Trophoblast cell (in vitro differentiated cells and primary cell): ENCODE data around the gene SEPHS2.

Source experiments
- DNase-seq, 2 donors: peaks; one replicate each; pipeline ENCODE4 v3.0.0-alpha.2; 2016
- H2AFZ ChIP-seq: 2 replicates; pipeline ENCODE4 v1.6.1; 2013; ENCODE audit warnings: low read length, moderate library complexity, mild to moderate bottlenecking; ENCODE audit not compliant: insufficient read depth, poor library complexity
- H2AK5ac ChIP-seq: 2 replicates; pipeline ENCODE4 v1.6.1; 2013; ENCODE audit warnings: mild to moderate bottlenecking, low read length
- H2BK120ac ChIP-seq: 2 replicates; pipeline ENCODE4 v1.6.1; 2013; ENCODE audit warnings: low read length, mild to moderate bottlenecking, moderate library complexity; ENCODE audit not compliant: insufficient read depth, poor library complexity
- H2BK12ac ChIP-seq: 2 replicates; pipeline ENCODE4 v1.6.1; 2013; ENCODE audit warnings: mild to moderate bottlenecking, low read length, moderate library complexity
- H2BK5ac ChIP-seq: 2 replicates; pipeline ENCODE4 v1.6.1; 2013; ENCODE audit warnings: low read length, low read depth, moderate library complexity, mild to moderate bottlenecking; ENCODE audit not compliant: poor library complexity
- H3K14ac ChIP-seq: 2 replicates; pipeline ENCODE4 v1.6.1; 2013; ENCODE audit warnings: mild to moderate bottlenecking, low read length
- H3K18ac ChIP-seq: 2 replicates; pipeline ENCODE4 v1.6.1; 2013; ENCODE audit warnings: mild to moderate bottlenecking, low read length
- H3K23ac ChIP-seq: 2 replicates; pipeline ENCODE4 v1.6.1; 2013; ENCODE audit warnings: low read length
- H3K27ac ChIP-seq: 2 replicates; pipeline ENCODE4 v1.5.1; 2013; ENCODE audit warnings: low read depth, mild to moderate bottlenecking, inconsistent platforms, low read length, moderate library complexity
- H3K27me3 ChIP-seq: 2 replicates; pipeline ENCODE4 v1.6.1; 2013; ENCODE audit warnings: inconsistent platforms, mild to moderate bottlenecking, low read length, moderate library complexity; ENCODE audit not compliant: insufficient read depth
- H3K36me3 ChIP-seq, 2 experiments: 1 replicate in 1 of 2; 2 replicates in 1 of 2; pipeline ENCODE4 v1.6.1; 2013; ENCODE audit warnings: low read length in 2 of 2, mild to moderate bottlenecking in 2 of 2, moderate library complexity in 1 of 2; ENCODE audit not compliant: insufficient read depth in 2 of 2, control insufficient read depth in 1 of 2
- H3K4ac ChIP-seq: 2 replicates; pipeline ENCODE4 v1.6.1; 2013; ENCODE audit warnings: low read depth, mild to moderate bottlenecking, low read length, moderate library complexity
- H3K4me1 ChIP-seq, 2 experiments: 1 replicate in 1 of 2; 2 replicates in 1 of 2; pipeline ENCODE4 v1.6.1; 2013; ENCODE audit warnings: low read length in 2 of 2, mild to moderate bottlenecking in 2 of 2, moderate library complexity in 1 of 2; ENCODE audit not compliant: insufficient read depth in 2 of 2, control insufficient read depth in 1 of 2
- H3K4me2 ChIP-seq: 2 replicates; pipeline ENCODE4 v1.6.1; 2013; ENCODE audit warnings: inconsistent platforms, mild to moderate bottlenecking, low read length, moderate library complexity
- H3K4me3 ChIP-seq: 2 replicates; pipeline ENCODE4 v1.5.1; 2013; ENCODE audit warnings: mild to moderate bottlenecking, low read depth, low read length, inconsistent platforms
- H3K79me1 ChIP-seq: one replicate; pipeline ENCODE4 v1.6.1; 2013; ENCODE audit warnings: low read length
- H3K79me2 ChIP-seq: 2 replicates; pipeline ENCODE4 v1.6.1; 2013; ENCODE audit warnings: low read length, mild to moderate bottlenecking; ENCODE audit not compliant: control insufficient read depth, insufficient read depth, poor library complexity
- H3K9ac ChIP-seq: 2 replicates; pipeline ENCODE4 v1.6.1; 2013; ENCODE audit warnings: mild to moderate bottlenecking, low read length
- H3K9me3 ChIP-seq: 2 replicates; pipeline ENCODE4 v1.6.1; 2013; ENCODE audit warnings: low read depth, mild to moderate bottlenecking, control low read depth, inconsistent platforms, low read length; ENCODE audit not compliant: insufficient read depth
- H4K12ac ChIP-seq: 2 replicates; pipeline ENCODE4 v1.6.1; 2013; ENCODE audit warnings: low read depth, mild to moderate bottlenecking, low read length, moderate library complexity
- H4K8ac ChIP-seq: 2 replicates; pipeline ENCODE4 v1.6.1; 2013; ENCODE audit warnings: low read depth, mild to moderate bottlenecking, low read length, moderate library complexity
- H4K91ac ChIP-seq: one replicate; pipeline ENCODE4 v1.6.1; 2013; ENCODE audit warnings: low read depth, mild to moderate bottlenecking, low read length, moderate library complexity
- WGBS: extraction: QIAGEN DNeasy Blood & Tissue Kit; methylation state at CpG from one replicate; pipeline ENCODE4 v1.1.7; 2013; ENCODE audit warnings: missing lambda C conversion rate; ENCODE audit not compliant: insufficient read length, insufficient coverage; ENCODE audit errors: extremely low coverage; 5-methylcytosine and 5-hydroxymethylcytosine counted together

Gene SEPHS2

DNA sequence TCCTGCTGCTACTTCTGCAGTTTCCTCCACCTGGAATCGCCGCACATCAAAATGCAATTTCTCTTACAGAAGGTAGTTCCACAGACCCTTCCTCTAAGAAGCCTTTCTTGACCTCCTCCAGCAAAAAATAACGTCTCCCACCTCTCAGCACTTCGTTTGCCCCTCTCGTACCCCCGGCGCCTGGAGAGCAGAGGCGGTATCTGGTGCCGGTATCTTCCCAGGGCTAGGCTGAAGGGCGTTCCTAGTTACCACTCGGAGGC is 16.3 kb downstream of the SEPHS2 start:
- Histone ChIP-seq H2AFZ (peak overlapping the region; percentile 93), H3K9ac (no peak overlapping the region), H2BK12ac (no peak overlapping the region), H3K14ac (peak overlapping the region; percentile 16), H3K4me3 (peak overlapping the region; percentile 92), H3K4ac (peak overlapping the region; percentile 34), H3K27me3 (no peaks in the 10 kb centered on the region), H2BK5ac (no peak overlapping the region), H4K8ac (peak overlapping the region; percentile 80), H3K36me3 (peaks cover 9 to 11% of the 10 kb centered on the region in 2 experiments), H3K4me1 (peaks cover 8 to 13% of the 10 kb centered on the region in 2 experiments), H3K79me2 (peaks cover 3% of the 10 kb centered on the region), H4K12ac (peak overlapping the region; percentile 61), H3K4me2 (peak overlapping the region; percentile 67), H4K91ac (peak overlapping the region; percentile 15), H3K79me1 (peaks cover 3% of the 10 kb centered on the region), H3K9me3 (no peaks in the 10 kb centered on the region), H2AK5ac (peak overlapping the region; percentile 13), H3K23ac (no peak overlapping the region), H2BK120ac (no peak overlapping the region), H3K18ac (peak overlapping the region; percentile 19), H3K27ac (no peak overlapping the region)
- no CpG with 5 or more reads among the region's 11 CpGs for WGBS
- DNase-seq = no peak

DNA sequence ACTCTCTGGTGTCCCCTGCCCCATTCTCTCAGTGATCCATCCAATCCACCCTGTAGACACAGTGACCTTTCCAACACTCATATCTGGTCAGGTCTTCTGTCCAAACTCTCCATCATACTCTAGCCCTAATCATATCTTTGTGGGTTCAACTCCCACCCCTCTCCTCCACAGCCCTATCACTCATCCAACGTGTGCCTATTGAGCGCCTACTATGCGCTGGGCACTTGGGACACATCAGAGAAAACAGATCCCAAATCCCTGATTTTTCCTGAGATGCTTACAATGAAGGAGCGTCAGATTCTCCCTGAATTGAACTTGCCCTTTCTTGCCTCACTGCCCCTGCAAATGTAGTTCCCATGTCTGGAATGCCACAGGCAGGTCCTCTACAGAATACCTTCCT is 17.6 kb downstream of the SEPHS2 start:
- Histone ChIP-seq H3K4me2 (no peak overlapping the region), H3K18ac (no peak overlapping the region), H3K4me1 (peaks cover 8 to 13% of the 10 kb centered on the region in 2 experiments), H3K9ac (no peak overlapping the region), H2BK5ac (no peak overlapping the region), H2BK120ac (no peak overlapping the region), H3K23ac (no peak overlapping the region), H4K12ac (no peak overlapping the region), H4K91ac (no peak overlapping the region), H3K27me3 (no peaks in the 10 kb centered on the region), H3K27ac (no peak overlapping the region), H3K14ac (no peak overlapping the region), H3K79me1 (peaks cover 3% of the 10 kb centered on the region), H3K9me3 (no peaks in the 10 kb centered on the region), H3K79me2 (peaks cover 3% of the 10 kb centered on the region), H2AFZ (no peak overlapping the region), H2BK12ac (no peak overlapping the region), H2AK5ac (no peak overlapping the region), H3K4me3 (no peak overlapping the region), H4K8ac (no peak overlapping the region), H3K36me3 (peaks cover 19 to 23% of the 10 kb centered on the region in 2 experiments), H3K4ac (no peak overlapping the region)
- no CpG with 5 or more reads among the region's 4 CpGs for WGBS
- DNase-seq = no peak

DNA sequence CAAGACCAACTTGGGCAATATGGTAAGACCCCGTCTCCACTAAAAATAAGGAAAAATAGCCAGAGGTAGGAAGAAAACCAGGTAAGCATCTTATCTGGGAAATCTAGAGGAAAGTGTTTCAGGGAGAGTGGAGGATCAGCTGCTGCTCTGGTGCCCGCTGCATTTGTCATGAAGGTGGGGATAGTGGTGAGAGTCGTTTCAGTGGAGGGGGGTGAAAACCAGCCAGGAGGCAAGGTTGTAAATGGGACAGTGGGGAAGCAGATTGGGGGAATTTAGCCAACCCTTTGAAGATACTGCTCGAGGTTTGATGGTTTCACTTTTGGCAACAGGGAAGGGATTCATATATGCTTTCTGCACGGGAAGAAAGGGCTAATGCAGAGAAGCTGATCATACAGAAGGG is 24.7 kb downstream of the SEPHS2 start:
- Histone ChIP-seq H4K8ac (no peak overlapping the region), H4K12ac (no peak overlapping the region), H3K4me3 (no peak overlapping the region), H2BK120ac (no peak overlapping the region), H2BK12ac (no peak overlapping the region), H3K14ac (no peak overlapping the region), H3K18ac (no peak overlapping the region), H3K79me1 (no peaks in the 10 kb centered on the region), H3K9ac (no peak overlapping the region), H2BK5ac (no peak overlapping the region), H3K4me1 (peaks cover 4 to 10% of the 10 kb centered on the region in 2 experiments), H3K4ac (no peak overlapping the region), H2AK5ac (no peak overlapping the region), H2AFZ (no peak overlapping the region), H3K23ac (no peak overlapping the region), H3K4me2 (no peak overlapping the region), H3K36me3 (peaks cover 20 to 22% of the 10 kb centered on the region in 2 experiments), H3K27me3 (no peaks in the 10 kb centered on the region), H4K91ac (no peak overlapping the region), H3K79me2 (no peaks in the 10 kb centered on the region), H3K27ac (no peak overlapping the region), H3K9me3 (no peaks in the 10 kb centered on the region)
- no CpG with 5 or more reads among the region's 5 CpGs for WGBS
- no peak for DNase-seq

DNA sequence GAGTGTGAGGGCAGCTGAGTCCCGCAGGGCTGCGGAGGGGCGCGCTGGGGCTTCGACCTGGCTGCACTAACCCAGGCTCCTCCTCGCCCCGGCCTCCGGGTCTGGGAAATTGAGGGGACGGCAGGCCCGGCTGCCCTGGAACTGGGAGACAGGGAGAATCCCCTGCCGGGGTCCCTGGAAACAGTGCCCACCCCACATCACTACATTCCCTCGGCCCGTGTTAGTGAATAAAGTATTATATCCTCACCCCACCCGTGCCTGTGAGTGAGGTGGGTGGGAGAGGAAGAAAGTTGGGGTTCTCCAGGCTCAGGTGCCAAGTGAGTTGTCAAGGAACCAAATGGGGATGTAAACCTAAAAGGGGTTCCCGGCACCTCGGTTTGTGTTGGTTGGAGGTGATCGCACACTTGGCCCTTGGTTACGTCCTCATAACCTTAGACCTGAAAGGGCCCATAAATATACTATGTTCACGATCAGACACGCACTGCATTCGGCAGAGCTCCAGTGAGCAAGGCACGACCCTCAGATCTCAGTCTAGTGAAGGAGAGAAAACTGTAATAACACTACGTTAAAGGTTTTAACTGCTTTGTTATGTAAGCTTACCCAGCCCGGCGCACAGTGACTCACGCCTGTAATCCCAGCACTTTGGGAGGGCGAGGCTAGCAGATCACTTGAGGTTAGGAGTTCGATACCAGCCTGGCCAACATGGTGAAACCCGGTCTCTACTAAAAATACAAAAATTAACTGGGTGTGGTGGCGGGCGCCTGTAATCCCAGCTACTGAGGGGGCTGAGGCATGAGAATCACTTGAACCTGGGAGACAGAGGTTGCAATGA is 27.1 kb downstream of the SEPHS2 start:
- no CpG with 5 or more reads among the region's 31 CpGs for WGBS

More for the DNA sequence above, 27.1 kb downstream of the SEPHS2 start:
- Histone ChIP-seq H3K4ac (no peak overlapping the region), H3K9ac (no peak overlapping the region), H3K79me1 (no peaks in the 10 kb centered on the region), H2AFZ (peak overlapping the region; percentile 53), H3K36me3 (peaks cover 14 to 17% of the 10 kb centered on the region in 2 experiments), H3K9me3 (no peaks in the 10 kb centered on the region), H4K8ac (peak overlapping the region; percentile 34), H3K23ac (no peak overlapping the region), H3K4me2 (peak overlapping the region; percentile 84), H3K4me3 (peak overlapping the region; percentile 70), H2AK5ac (no peak overlapping the region), H3K79me2 (no peaks in the 10 kb centered on the region), H4K12ac (no peak overlapping the region), H3K4me1 (peaks cover 7 to 10% of the 10 kb centered on the region in 2 experiments), H2BK5ac (no peak overlapping the region), H3K18ac (no peak overlapping the region), H2BK12ac (no peak overlapping the region), H3K14ac (no peak overlapping the region), H4K91ac (no peak overlapping the region), H3K27ac (no peak overlapping the region), H2BK120ac (no peak overlapping the region), H3K27me3 (no peaks in the 10 kb centered on the region)
- DNase-seq = no peak
